HL-60 (cell line): ENCODE measurements around the gene XRCC4.

ENCODE experiments used
- DNase-seq, 2 experiments: peaks; one replicate each; pipeline ENCODE4 v3.0.0-alpha.2; 2010 to 2020; ENCODE audit warnings: low read depth in 1 of 2, low spot score in 1 of 2
- H3K27ac ChIP-seq: fragments of 250-450 bp; sonication (Bioruptor Pico); replicated peaks from 2 replicates; pipeline ENCODE4 v1.5.1; 2020; ENCODE audit warnings: mild to moderate bottlenecking, moderate library complexity
- H3K27me3 ChIP-seq: fragments of 250-450 bp; sonication (Bioruptor Pico); 2 replicates; pipeline ENCODE4 v1.5.1; 2021; ENCODE audit warnings: mild to moderate bottlenecking, moderate library complexity; ENCODE audit not compliant: insufficient read depth, poor library complexity, severe bottlenecking
- H3K4me3 ChIP-seq: replicated peaks from 2 replicates; pipeline ENCODE4 v1.5.1; 2011; ENCODE audit warnings: mild to moderate bottlenecking, control low read depth, low read length; ENCODE audit not compliant: insufficient read depth
- GABPA ChIP-seq: IDR thresholded peaks from 2 replicates; pipeline ENCODE4 v1.6.1; 2012; ENCODE audit warnings: low read depth
- POLR2AphosphoS5 ChIP-seq: IDR thresholded peaks from 2 replicates; pipeline ENCODE4 v1.6.1; 2012; ENCODE audit warnings: low read depth
- SPI1 ChIP-seq: IDR thresholded peaks from 2 replicates; pipeline ENCODE4 v1.6.1; 2012; ENCODE audit warnings: low read depth, mild to moderate bottlenecking, borderline replicate concordance
- TF ChIP-seq, protein P1 (sequence below): IDR thresholded peaks from one replicate; pipeline ENCODE4 v1.5.1; 2011; ENCODE audit warnings: low read length, control low read depth, inconsistent platforms; ENCODE audit not compliant: insufficient read depth
- TF ChIP-seq, protein P2 (sequence below): IDR thresholded peaks from 2 replicates; pipeline ENCODE4 v1.6.1; 2012; ENCODE audit warnings: low read depth; ENCODE audit not compliant: insufficient replicate concordance

Gene XRCC4

DNA sequence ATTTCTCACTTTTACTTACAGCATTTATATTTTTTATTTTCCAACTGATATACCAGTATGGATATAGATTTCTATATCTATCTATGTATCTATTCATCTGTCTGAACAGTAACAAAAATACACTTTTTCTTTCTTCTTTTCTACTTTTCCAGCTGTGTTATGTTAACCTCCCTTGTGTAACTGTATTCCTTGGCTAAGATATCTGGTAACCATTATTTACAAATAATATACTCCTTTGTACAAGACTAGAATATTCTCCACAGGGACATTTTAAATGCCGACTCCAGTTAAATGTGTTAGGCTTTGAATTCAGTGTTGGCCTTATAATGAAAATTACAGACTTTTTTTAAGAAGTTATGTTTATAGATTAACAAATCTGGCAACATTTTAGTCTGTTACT is 168.7 kb downstream of the XRCC4 start:
- no peak overlapping the region for H3K27ac ChIP-seq
- no peak overlapping the region for H3K4me3 ChIP-seq
- no peak for DNase-seq
- H3K27me3 ChIP-seq, result no peaks in the 10 kb centered on the region
- TF ChIP-seq GABPA, result no peak
- TF ChIP-seq, protein P1, sequence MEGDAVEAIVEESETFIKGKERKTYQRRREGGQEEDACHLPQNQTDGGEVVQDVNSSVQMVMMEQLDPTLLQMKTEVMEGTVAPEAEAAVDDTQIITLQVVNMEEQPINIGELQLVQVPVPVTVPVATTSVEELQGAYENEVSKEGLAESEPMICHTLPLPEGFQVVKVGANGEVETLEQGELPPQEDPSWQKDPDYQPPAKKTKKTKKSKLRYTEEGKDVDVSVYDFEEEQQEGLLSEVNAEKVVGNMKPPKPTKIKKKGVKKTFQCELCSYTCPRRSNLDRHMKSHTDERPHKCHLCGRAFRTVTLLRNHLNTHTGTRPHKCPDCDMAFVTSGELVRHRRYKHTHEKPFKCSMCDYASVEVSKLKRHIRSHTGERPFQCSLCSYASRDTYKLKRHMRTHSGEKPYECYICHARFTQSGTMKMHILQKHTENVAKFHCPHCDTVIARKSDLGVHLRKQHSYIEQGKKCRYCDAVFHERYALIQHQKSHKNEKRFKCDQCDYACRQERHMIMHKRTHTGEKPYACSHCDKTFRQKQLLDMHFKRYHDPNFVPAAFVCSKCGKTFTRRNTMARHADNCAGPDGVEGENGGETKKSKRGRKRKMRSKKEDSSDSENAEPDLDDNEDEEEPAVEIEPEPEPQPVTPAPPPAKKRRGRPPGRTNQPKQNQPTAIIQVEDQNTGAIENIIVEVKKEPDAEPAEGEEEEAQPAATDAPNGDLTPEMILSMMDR, result no peak
- TF ChIP-seq, protein P2, sequence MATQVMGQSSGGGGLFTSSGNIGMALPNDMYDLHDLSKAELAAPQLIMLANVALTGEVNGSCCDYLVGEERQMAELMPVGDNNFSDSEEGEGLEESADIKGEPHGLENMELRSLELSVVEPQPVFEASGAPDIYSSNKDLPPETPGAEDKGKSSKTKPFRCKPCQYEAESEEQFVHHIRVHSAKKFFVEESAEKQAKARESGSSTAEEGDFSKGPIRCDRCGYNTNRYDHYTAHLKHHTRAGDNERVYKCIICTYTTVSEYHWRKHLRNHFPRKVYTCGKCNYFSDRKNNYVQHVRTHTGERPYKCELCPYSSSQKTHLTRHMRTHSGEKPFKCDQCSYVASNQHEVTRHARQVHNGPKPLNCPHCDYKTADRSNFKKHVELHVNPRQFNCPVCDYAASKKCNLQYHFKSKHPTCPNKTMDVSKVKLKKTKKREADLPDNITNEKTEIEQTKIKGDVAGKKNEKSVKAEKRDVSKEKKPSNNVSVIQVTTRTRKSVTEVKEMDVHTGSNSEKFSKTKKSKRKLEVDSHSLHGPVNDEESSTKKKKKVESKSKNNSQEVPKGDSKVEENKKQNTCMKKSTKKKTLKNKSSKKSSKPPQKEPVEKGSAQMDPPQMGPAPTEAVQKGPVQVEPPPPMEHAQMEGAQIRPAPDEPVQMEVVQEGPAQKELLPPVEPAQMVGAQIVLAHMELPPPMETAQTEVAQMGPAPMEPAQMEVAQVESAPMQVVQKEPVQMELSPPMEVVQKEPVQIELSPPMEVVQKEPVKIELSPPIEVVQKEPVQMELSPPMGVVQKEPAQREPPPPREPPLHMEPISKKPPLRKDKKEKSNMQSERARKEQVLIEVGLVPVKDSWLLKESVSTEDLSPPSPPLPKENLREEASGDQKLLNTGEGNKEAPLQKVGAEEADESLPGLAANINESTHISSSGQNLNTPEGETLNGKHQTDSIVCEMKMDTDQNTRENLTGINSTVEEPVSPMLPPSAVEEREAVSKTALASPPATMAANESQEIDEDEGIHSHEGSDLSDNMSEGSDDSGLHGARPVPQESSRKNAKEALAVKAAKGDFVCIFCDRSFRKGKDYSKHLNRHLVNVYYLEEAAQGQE, result no peak
- no peak for TF ChIP-seq POLR2AphosphoS5

DNA sequence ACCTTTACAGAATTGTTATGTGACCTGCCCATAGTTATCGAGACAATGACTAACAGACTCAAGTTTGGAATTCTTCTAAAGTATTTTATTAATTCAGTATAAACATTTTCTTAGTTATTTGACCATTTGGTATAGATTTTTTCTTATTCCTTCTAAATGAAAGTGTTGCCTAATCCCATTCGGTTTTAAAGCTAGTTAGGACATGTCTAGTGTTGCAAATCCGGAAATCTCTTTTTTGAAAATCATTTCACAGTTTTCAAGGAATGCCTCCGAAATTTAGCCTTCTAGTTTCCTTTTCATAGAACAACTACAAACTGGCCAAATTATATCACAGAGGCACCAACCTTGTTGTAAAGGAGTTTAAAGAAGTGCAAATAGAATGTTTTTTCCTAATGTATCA is 171.8 kb downstream of the XRCC4 start:
- no peak overlapping the region for H3K4me3 ChIP-seq
- no peak for DNase-seq
- TF ChIP-seq GABPA (no peak), SPI1 (no peak), POLR2AphosphoS5 (no peak)
- TF ChIP-seq, protein P2, result no peak
- TF ChIP-seq, protein P1, result no peak
- H3K27me3 ChIP-seq, result no peaks in the 10 kb centered on the region
- no peak overlapping the region for H3K27ac ChIP-seq

DNA sequence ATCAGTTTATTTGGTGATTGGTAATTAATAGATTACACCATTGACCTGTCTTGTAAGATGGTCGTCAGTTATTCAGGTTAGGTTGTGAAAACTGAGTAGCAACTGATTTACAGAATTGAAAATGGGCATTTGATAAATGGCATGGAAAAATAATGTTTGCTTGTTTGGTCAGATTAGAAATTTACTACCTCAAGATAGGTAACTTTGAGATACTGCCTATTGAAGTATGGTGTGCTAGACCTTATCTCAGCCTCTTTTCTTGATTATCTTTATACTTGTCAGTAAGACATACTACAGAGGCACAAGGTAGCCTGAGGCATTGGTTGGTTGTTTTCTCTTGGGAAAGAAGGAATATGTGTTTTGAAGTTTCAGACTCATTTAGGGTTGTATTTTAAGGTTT is 174.5 kb downstream of the XRCC4 start:
- TF ChIP-seq POLR2AphosphoS5 (no peak), SPI1 (no peak), GABPA (no peak)
- TF ChIP-seq, protein P2, result no peak
- TF ChIP-seq, protein P1, result no peak
- DNase-seq, result no peak
- H3K4me3 ChIP-seq, result no peak overlapping the region
- no peaks in the 10 kb centered on the region for H3K27me3 ChIP-seq
- H3K27ac ChIP-seq, result no peak overlapping the region
